ENCODE results near the gene MLLT3.

Gene MLLT3

DNA sequence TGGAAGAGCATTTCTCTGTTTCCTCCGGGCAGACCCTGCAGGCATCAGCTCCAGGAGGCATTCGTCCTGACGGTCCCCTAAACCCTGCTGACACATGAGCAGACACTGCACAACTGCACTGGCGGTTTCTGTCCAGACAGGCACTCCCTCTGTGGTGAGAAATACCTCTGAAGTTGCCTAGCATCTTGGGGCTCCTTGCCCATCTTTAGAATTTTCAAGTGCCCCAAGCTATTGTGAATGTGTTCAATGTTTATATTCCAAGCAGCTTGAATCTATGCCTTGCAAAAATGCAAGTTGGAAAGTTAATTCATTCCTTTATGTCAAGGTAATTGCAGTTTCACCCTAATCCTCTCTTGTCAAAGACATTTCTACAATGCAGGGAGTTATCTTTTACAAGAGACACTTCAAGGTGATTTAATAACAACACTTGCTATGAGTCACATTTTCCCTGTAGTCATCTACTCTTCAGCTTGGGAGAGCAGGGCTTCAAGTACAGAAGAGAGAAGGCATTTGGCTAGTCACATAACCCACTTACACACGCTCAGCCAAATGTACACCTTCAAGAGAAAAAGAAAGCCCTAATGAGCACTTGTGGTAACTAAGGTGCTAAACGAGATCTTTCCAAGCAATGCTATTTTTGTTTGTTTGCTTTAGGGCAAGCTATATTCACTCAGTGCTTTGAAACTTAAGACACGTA is 302.5 kb downstream of the MLLT3 start:
- ATAC-seq, result peak; percentile 88
- Mint-ChIP-seq H3K4me1 (peaks cover 40% of the 10 kb centered on the region), H3K4me3 (peak overlapping the region; percentile 12), H3K9me3 (no peaks in the 10 kb centered on the region), H3K27ac (peak overlapping the region; percentile 76), H3K36me3 (peaks cover 7% of the 10 kb centered on the region)
- peak in 1 of 2 donors; percentile 55 for DNase-seq (ENCODE audit: low spot score in 2 of 2)

DNA sequence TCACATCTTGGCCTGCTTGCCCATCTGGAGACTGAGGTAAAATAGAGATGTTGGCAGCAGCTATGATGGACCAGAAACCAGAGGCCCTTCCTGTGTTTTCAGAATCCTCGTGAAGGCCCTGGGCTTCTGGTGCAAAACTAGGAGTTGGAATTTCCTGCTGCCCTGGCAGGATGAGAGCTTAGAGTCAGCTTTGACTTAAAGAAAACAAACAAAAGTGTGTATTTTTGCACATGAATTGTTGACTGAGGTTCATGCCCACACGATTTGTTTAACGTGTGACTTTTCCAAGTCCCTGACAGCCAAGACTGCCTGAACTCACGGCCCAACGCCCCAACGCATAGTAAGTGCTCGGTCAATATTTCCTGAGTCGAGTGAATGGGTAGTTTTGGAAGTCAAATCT is 303.1 kb downstream of the MLLT3 start:
- peaks cover 7% of the 10 kb centered on the region for H3K36me3 Mint-ChIP-seq
- no peak overlapping the region for H3K4me3 Mint-ChIP-seq
- ATAC-seq, result no peak
- H3K9me3 Mint-ChIP-seq, result no peaks in the 10 kb centered on the region
- DNase-seq (ENCODE audit: low spot score in 2 of 2), result no peak
- H3K27ac Mint-ChIP-seq, result no peak overlapping the region
- peaks cover 42% of the 10 kb centered on the region for H3K4me1 Mint-ChIP-seq

DNA sequence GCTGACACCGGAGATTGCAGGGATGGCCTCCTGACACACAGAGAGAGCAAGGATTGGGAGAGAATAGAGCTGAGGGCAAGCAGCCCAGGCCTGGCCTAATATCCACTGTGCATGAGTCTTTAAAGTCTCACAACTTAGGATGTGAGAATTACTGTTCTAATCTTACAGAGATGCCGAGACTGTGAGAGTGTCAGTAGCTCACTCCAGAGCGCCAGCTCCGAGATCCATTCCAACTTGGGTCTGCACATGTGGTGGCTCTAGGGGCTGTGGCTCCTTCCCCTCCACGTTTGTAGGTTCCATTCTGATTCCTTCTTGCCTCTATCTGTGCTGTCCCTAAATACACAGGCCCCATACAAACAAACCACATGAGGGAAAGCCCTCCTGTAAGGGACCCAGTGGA is 304.6 kb downstream of the MLLT3 start:
- DNase-seq (ENCODE audit: low spot score in 2 of 2) (no peak), ATAC-seq (no peak)
- peaks cover 7% of the 10 kb centered on the region for H3K36me3 Mint-ChIP-seq
- H3K4me3 Mint-ChIP-seq, result no peak overlapping the region
- peak overlapping the region; percentile 38 for H3K27ac Mint-ChIP-seq
- peaks cover 45% of the 10 kb centered on the region for H3K4me1 Mint-ChIP-seq
- no peaks in the 10 kb centered on the region for H3K9me3 Mint-ChIP-seq

DNA sequence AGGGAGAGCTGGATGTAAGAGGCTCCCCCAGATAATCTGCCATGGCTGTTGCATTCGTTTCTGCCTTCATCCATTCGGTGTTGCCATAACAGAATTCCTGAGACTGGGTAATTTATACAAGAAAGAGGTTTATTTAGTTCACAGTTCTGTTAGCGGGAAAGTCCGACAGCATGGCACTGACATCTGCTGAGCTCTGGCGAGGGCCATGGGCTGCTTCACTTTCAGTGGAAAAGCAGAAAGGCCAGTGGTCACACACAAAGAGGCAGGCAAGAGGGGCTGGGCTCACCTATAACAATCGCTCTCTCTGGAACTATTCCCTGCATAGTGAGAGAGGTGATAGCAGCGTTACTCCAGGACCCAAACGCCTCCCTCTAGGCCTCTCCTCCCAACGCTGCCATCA is 305.9 kb downstream of the MLLT3 start:
- Mint-ChIP-seq H3K4me1 (peaks cover 44% of the 10 kb centered on the region), H3K36me3 (peaks cover 11% of the 10 kb centered on the region), H3K9me3 (no peaks in the 10 kb centered on the region), H3K4me3 (no peak overlapping the region), H3K27ac (peak overlapping the region; percentile 38)
- DNase-seq (ENCODE audit: low spot score in 2 of 2), result no peak
- no peak for ATAC-seq

DNA sequence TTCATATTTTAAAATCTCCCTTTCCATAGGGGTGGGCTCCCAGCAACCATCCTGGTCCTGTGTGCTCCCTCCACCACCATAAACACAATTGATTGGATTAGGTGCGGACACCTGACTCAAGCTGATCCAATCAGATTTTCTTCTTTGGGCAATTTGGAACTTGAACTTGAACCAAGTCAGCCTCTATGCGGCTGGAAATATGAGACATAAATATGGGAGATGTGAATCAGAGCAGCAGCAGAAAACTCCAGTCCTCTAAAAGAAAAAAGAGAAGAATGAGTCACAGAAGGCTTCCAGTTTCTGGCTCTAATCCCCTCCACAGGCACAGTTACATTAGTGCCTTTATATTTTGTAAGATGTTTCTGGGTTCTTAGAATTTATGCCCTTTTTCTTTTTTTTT is 306.6 kb downstream of the MLLT3 start:
- DNase-seq (ENCODE audit: low spot score in 2 of 2), result no peak
- no peak overlapping the region for H3K4me3 Mint-ChIP-seq
- H3K9me3 Mint-ChIP-seq, result no peaks in the 10 kb centered on the region
- peak overlapping the region; percentile 38 for H3K27ac Mint-ChIP-seq
- H3K36me3 Mint-ChIP-seq, result peaks cover 11% of the 10 kb centered on the region
- ATAC-seq, result peak; percentile 47
- peaks cover 39% of the 10 kb centered on the region for H3K4me1 Mint-ChIP-seq

DNA sequence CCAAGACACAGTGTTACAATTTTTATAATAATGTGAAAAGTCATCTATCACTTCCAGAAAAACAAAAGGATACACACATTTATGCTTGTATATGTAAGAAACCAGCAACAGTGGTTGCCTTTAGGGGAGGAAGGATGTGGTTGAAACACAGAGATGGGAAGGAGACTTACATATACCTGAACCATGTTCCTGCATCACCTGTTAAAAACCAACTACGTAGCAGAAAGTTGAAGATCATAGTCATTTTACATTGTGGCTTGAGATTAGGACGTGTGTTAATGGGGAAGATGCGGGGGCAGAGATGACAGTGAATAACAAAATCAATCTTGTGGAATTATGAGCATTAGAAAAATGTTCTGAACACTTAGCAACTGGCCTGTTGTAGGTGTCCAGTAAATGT is 307.3 kb downstream of the MLLT3 start:
- no peak for DNase-seq (ENCODE audit: low spot score in 2 of 2)
- Mint-ChIP-seq H3K36me3 (peaks cover 8% of the 10 kb centered on the region), H3K9me3 (no peaks in the 10 kb centered on the region), H3K4me3 (no peak overlapping the region), H3K27ac (no peak overlapping the region), H3K4me1 (peaks cover 32% of the 10 kb centered on the region)
- peak; percentile 29 for ATAC-seq

DNA sequence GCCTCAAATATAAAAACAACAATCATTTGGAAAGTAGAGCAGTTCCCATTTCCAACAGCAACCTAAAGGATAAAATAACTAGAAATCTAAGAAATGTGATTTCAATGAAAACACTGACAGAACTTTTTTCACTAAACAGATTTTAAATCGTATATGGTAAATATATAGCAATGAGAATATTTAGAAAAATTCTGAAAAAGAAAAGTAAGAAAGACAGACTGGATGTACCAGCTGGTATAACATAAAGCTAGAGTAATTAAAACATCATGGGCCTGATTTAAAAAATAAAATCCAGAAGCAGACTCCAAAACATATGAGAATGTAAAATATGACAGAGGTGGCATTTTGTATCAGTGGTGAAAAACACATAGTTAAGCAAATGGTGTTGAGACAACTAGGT is 308.9 kb downstream of the MLLT3 start:
- H3K4me3 Mint-ChIP-seq, result no peak overlapping the region
- H3K36me3 Mint-ChIP-seq, result peaks cover 4% of the 10 kb centered on the region
- no peaks in the 10 kb centered on the region for H3K9me3 Mint-ChIP-seq
- H3K27ac Mint-ChIP-seq, result no peak overlapping the region
- DNase-seq (ENCODE audit: low spot score in 2 of 2) (no peak), ATAC-seq (no peak)
- peaks cover 28% of the 10 kb centered on the region for H3K4me1 Mint-ChIP-seq

DNA sequence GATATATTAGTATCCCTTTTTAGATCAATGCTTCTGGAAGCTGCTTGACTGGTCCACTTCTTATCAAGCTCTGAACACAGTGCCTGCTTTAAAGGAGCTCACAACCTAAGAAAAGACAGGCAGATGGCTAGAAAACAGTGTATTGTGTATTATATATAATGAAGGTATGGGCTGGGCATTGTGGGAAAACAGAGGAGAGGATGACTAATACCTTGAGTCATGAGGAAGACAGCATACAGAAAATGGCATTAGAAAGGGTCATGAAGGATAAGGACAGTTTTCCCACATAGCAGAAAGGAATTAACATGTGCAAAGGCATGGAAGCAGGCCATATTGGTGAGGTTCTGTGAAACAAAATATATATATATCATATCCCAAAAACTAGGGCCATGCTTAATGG is 309.6 kb downstream of the MLLT3 start:
- Mint-ChIP-seq H3K36me3 (peaks cover 4% of the 10 kb centered on the region), H3K4me1 (peaks cover 28% of the 10 kb centered on the region), H3K9me3 (no peaks in the 10 kb centered on the region), H3K27ac (no peak overlapping the region), H3K4me3 (no peak overlapping the region)
- no peak for ATAC-seq
- no peak for DNase-seq (ENCODE audit: low spot score in 2 of 2)

DNA sequence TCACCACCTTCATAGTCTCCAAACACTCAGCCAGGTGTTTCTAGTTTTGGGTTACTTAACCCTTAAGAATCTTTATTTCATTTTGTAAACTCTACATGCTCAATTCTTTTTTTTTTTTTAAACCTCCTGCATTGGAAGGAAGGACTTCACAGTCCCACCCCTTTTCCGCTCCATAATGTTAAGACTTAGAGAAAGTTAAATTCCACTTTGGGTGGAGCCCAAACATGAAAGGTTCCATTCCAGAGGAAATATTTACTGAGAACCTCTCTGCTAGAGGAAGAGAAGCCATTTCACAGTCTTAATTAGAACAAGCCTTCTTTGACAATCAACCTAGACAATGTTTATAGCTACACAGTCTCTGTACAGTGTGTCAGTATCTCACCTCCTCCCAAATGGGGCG is 312.3 kb downstream of the MLLT3 start:
- no peak for DNase-seq (ENCODE audit: low spot score in 2 of 2)
- Mint-ChIP-seq H3K4me3 (no peak overlapping the region), H3K4me1 (peaks cover 15% of the 10 kb centered on the region), H3K36me3 (peaks cover 4% of the 10 kb centered on the region), H3K9me3 (no peaks in the 10 kb centered on the region), H3K27ac (no peak overlapping the region)
- no peak for ATAC-seq

DNA sequence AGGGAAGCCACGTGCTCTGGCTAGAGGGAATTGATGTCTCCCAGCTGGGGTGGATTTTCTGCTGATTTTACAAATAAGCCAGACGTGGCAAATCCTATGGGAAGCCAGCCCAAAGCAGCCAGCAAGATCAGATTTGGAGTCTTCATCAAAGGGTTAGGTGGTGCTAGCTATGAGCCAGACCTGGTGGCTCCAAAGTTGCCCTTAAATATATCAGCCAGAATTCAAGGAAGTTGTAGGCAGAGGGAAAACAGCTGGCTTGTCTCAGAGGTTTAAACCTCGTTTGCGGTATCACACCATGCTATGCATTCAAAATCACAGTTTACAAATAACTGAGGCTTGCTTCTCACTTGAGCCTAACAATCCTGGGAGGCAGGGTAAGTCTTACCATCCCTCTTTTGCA is 313.2 kb downstream of the MLLT3 start:
- DNase-seq (ENCODE audit: low spot score in 2 of 2) (no peak), ATAC-seq (no peak)
- Mint-ChIP-seq H3K4me3 (no peak overlapping the region), H3K9me3 (no peaks in the 10 kb centered on the region), H3K27ac (no peak overlapping the region), H3K36me3 (peaks cover 4% of the 10 kb centered on the region), H3K4me1 (peaks cover 11% of the 10 kb centered on the region)

DNA sequence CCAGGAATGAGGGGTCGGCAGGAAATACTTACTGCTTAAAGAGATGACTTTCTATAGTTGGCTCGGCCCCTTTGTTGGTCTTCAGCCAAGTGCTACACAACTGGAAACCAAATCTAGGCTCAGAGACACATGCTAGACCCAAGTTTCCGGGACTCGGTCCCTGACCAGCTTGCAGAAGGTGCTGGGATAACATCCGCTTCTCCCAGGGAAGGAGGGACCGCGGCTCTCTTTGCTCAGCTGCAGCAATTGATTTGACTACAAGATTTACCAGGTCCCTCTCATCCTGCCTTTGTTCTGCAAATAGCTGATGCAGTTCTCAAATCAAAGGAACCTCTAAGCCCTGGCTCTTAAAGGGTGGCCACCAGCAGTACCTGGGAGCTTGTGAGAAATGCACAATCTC is 314.7 kb downstream of the MLLT3 start:
- no peak for ATAC-seq
- H3K4me3 Mint-ChIP-seq, result no peak overlapping the region

DNA sequence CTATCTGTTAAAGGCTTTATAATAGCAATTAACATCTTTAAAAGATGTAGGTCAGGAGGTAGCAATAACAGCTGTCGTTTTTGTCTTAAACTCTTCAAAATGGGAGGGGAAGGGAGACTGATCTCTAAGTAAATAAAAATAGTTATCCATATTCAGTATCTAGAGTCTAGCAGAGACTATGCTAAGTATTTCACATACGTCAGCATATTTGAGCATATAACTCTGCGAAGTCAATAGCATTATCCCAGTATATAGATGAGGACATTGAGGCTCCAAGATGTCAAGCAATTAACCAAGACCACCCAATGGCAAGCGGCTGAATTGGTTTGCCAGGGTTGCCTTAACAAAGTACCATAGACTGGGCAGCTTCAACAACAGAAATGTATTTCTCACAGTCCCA is 316.8 kb downstream of the MLLT3 start:
- Mint-ChIP-seq H3K4me1 (no peaks in the 10 kb centered on the region), H3K9me3 (no peaks in the 10 kb centered on the region), H3K36me3 (no peaks in the 10 kb centered on the region), H3K27ac (no peak overlapping the region), H3K4me3 (no peak overlapping the region)
- ATAC-seq (no peak), DNase-seq (ENCODE audit: low spot score in 2 of 2) (no peak)

More for the DNA sequence above, 314.7 kb downstream of the MLLT3 start:
- DNase-seq (ENCODE audit: low spot score in 2 of 2), result no peak
- Mint-ChIP-seq H3K4me1 (peaks cover 7% of the 10 kb centered on the region), H3K27ac (no peak overlapping the region), H3K36me3 (peaks cover 4% of the 10 kb centered on the region), H3K9me3 (no peaks in the 10 kb centered on the region)

DNA sequence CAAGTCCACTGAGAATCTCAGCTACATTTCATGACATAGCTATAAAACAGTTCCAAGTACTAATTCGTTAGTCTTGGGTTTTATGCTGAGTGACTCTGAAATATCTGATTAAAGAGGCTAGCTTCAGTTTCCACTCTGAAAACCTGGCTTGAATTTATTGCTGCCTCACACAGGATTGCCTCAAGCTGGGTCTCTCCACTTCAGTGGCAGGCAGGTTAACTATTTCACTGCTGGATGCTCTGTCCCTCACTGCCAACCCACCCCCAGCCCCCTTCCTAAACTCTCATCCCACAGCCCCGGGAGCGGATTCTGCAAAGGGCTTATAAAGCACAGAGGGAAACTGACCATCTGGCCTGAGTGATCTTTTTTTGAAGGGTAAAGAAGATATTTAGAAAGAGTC is 318.3 kb downstream of the MLLT3 start:
- Mint-ChIP-seq H3K4me3 (no peak overlapping the region), H3K36me3 (no peaks in the 10 kb centered on the region), H3K27ac (no peak overlapping the region), H3K9me3 (no peaks in the 10 kb centered on the region), H3K4me1 (no peaks in the 10 kb centered on the region)
- no peak for ATAC-seq
- no peak for DNase-seq (ENCODE audit: low spot score in 2 of 2)

DNA sequence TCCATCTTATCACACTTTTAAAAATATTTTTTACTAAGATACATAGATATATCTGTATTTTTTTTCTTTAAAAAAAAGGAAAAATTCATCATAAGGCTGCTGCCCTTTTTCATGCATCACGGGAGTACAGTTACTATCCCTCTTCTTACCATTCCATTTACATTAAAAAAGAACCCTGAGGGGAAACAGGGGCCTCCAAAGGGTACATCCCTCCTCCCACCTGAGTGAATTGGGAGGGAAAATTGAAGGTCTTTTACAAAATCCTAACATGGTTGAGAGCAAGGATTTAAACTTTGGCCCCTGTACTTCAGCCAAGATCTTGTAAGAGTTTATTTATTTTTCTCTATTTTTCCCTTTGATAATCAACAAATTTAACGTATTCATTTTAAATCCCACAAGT is 319.2 kb downstream of the MLLT3 start:
- DNase-seq (ENCODE audit: low spot score in 2 of 2) (no peak), ATAC-seq (no peak)
- H3K9me3 Mint-ChIP-seq, result no peaks in the 10 kb centered on the region
- no peaks in the 10 kb centered on the region for H3K4me1 Mint-ChIP-seq
- no peaks in the 10 kb centered on the region for H3K36me3 Mint-ChIP-seq
- no peak overlapping the region for H3K4me3 Mint-ChIP-seq
- H3K27ac Mint-ChIP-seq, result no peak overlapping the region

DNA sequence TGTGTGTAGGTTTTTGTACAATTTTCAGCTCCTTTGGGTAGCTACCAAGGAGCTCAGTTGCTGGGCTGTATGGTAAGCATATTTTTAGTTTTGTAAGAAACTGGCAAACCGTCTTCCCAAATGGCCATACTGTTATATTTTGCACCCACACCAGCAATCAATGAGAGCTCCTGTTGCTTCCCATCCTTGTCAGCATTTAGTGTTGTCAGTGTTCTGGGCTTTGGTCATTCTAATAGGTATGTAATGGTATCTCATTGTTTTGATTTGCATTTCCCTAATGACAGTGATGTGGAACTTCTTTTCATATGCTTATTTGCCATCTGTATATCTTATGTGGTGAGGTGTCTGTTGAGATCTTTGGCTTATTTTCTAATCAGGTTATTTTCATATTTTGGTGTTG is 320.1 kb downstream of the MLLT3 start:
- no peak overlapping the region for H3K27ac Mint-ChIP-seq
- no peak overlapping the region for H3K4me3 Mint-ChIP-seq
- H3K9me3 Mint-ChIP-seq, result no peaks in the 10 kb centered on the region
- DNase-seq (ENCODE audit: low spot score in 2 of 2) (no peak), ATAC-seq (no peak)
- no peaks in the 10 kb centered on the region for H3K36me3 Mint-ChIP-seq
- H3K4me1 Mint-ChIP-seq, result no peaks in the 10 kb centered on the region

DNA sequence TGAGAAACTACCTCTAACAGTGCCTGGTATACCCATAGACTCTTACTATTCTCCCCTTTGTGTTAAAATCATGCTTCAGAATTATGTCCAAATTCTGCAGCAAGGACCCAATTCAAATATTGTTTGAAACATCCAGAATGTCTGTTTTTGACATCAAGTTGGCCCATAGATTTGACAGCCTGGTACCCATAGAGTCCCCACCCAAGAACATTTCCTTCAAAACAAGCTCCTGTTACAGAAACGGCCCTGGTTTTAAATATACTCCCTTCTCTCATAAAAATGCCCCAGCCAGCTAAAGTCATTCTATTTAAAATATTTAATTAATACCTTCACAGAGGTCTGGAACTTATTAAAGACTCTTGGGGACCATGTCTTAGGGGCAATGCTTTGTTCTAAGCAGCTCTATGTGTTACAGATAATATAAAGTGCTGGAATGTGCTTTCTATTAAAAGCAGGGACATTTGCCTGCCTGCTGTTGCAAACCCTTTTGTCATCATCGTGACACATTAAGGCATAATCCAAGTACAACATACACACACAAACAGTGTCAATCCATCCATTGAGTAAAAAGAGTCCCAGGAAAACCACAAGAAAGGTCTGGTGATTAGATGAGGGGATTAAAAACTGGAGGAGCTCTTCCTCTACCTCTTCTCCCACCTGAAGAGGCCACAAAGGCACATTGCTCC is 321.7 kb downstream of the MLLT3 start:
- no peak for ATAC-seq
- H3K4me3 Mint-ChIP-seq, result no peak overlapping the region
- no peak for DNase-seq (ENCODE audit: low spot score in 2 of 2)
- H3K4me1 Mint-ChIP-seq, result no peaks in the 10 kb centered on the region
- no peaks in the 10 kb centered on the region for H3K36me3 Mint-ChIP-seq
- H3K9me3 Mint-ChIP-seq, result no peaks in the 10 kb centered on the region
- H3K27ac Mint-ChIP-seq, result no peak overlapping the region
